H9 (cell line): Measurements from ENCODE around the gene GLRA1. TPM values are rescaled to one million over a fixed set of nuclear protein-coding genes. Genes with fewer than 3 reads are reported as not detected.

Source experiments
- DNase-seq: peaks from one replicate; pipeline ENCODE4 v3.0.0-alpha.2; 2017
- H2AFZ ChIP-seq: one replicate; pipeline ENCODE4 v1.6.1; 2013; ENCODE audit warnings: mild to moderate bottlenecking, low read length, control low read depth, moderate library complexity
- H2AK5ac ChIP-seq: 2 replicates; pipeline ENCODE4 v1.6.1; 2013; ENCODE audit warnings: low read length, control low read depth, mixed read lengths; ENCODE audit not compliant: insufficient read length
- H2BK120ac ChIP-seq: one replicate; pipeline ENCODE4 v1.6.1; 2013; ENCODE audit warnings: low read depth, mild to moderate bottlenecking, low read length, control low read depth, inconsistent platforms; ENCODE audit not compliant: poor library complexity, severe bottlenecking
- H2BK12ac ChIP-seq: 2 replicates; pipeline ENCODE4 v1.6.1; 2013; ENCODE audit warnings: low read length, control low read depth, mixed read lengths, low read depth; ENCODE audit not compliant: insufficient read length
- H2BK15ac ChIP-seq: 2 replicates; pipeline ENCODE4 v1.6.1; 2013; ENCODE audit warnings: low read depth, low read length, control low read depth
- H2BK20ac ChIP-seq: one replicate; pipeline ENCODE4 v1.6.1; 2013; ENCODE audit warnings: low read depth, mild to moderate bottlenecking, low read length, control low read depth, inconsistent platforms; ENCODE audit not compliant: poor library complexity, severe bottlenecking
- H2BK5ac ChIP-seq: 2 replicates; pipeline ENCODE4 v1.6.1; 2013; ENCODE audit warnings: low read length, control low read depth, mixed read lengths; ENCODE audit not compliant: insufficient read length
- H3K14ac ChIP-seq: 2 replicates; pipeline ENCODE4 v1.6.1; 2013; ENCODE audit warnings: low read length, control low read depth; ENCODE audit not compliant: insufficient read depth
- H3K18ac ChIP-seq: 2 replicates; pipeline ENCODE4 v1.6.1; 2013; ENCODE audit warnings: low read depth, mild to moderate bottlenecking, mixed read lengths, low read length, control low read depth; ENCODE audit not compliant: insufficient read length
- H3K23ac ChIP-seq: 2 replicates; pipeline ENCODE4 v1.6.1; 2013; ENCODE audit warnings: low read length, control low read depth, mixed read lengths, low read depth; ENCODE audit not compliant: insufficient read length
- H3K23me2 ChIP-seq: 2 replicates; pipeline ENCODE4 v1.6.1; 2013; ENCODE audit warnings: low read depth, mild to moderate bottlenecking, mixed read lengths, low read length, control low read depth; ENCODE audit not compliant: insufficient read length, poor library complexity, severe bottlenecking
- H3K27ac ChIP-seq: 2 replicates; pipeline ENCODE4 v1.5.1; 2013; ENCODE audit warnings: low read length, control low read depth, mixed read lengths, low read depth; ENCODE audit not compliant: insufficient read length
- H3K27me3 ChIP-seq: 2 replicates; pipeline ENCODE4 v1.6.1; 2013; ENCODE audit warnings: low read length, control low read depth, inconsistent platforms; ENCODE audit not compliant: insufficient read depth
- H3K4ac ChIP-seq: 2 replicates; pipeline ENCODE4 v1.6.1; 2013; ENCODE audit warnings: low read depth, mild to moderate bottlenecking, control low read depth, inconsistent platforms, low read length, moderate library complexity
- H3K4me1 ChIP-seq: 2 replicates; pipeline ENCODE4 v1.6.1; 2013; ENCODE audit warnings: low read length, control low read depth, inconsistent platforms; ENCODE audit not compliant: insufficient read depth
- H3K4me2 ChIP-seq: 2 replicates; pipeline ENCODE4 v1.6.1; 2013; ENCODE audit warnings: low read length, control low read depth, mixed read lengths; ENCODE audit not compliant: insufficient read length, insufficient read depth
- H3K56ac ChIP-seq: 2 replicates; pipeline ENCODE4 v1.6.1; 2013; ENCODE audit warnings: low read depth, mild to moderate bottlenecking, mixed read lengths, low read length, control low read depth; ENCODE audit not compliant: insufficient read length
- H3K79me1 ChIP-seq: 2 replicates; pipeline ENCODE4 v1.6.1; 2013; ENCODE audit warnings: low read depth, mild to moderate bottlenecking, moderate library complexity, low read length, control low read depth, inconsistent platforms; ENCODE audit not compliant: insufficient read depth, poor library complexity, severe bottlenecking
- H3K79me2 ChIP-seq: 2 replicates; pipeline ENCODE4 v1.6.1; 2013; ENCODE audit warnings: low read length, control low read depth, inconsistent platforms; ENCODE audit not compliant: insufficient read depth
- H3K9ac ChIP-seq: 2 replicates; pipeline ENCODE4 v1.6.1; 2013; ENCODE audit warnings: low read length, control low read depth, mixed read lengths; ENCODE audit not compliant: insufficient read length; ENCODE audit errors: extremely low read depth
- H3K9me3 ChIP-seq: one replicate; pipeline ENCODE4 v1.6.1; 2013; ENCODE audit warnings: low read depth, low read length, inconsistent platforms; ENCODE audit not compliant: control insufficient read depth
- H3T11ph ChIP-seq: one replicate; pipeline ENCODE4 v1.6.1; 2013; ENCODE audit warnings: mild to moderate bottlenecking, low read length, control low read depth, inconsistent platforms
- H4K20me1 ChIP-seq: one replicate; pipeline ENCODE4 v1.6.1; 2013; ENCODE audit not compliant: control insufficient read depth, insufficient read length, insufficient read depth
- H4K5ac ChIP-seq: 2 replicates; pipeline ENCODE4 v1.6.1; 2013; ENCODE audit warnings: low read depth, mild to moderate bottlenecking, mixed read lengths, low read length, control low read depth; ENCODE audit not compliant: insufficient read length
- H4K8ac ChIP-seq: replicated peaks from 2 replicates; pipeline ENCODE4 v1.6.1; 2013; ENCODE audit warnings: low read length, control low read depth, mixed read lengths, low read depth; ENCODE audit not compliant: insufficient read length
- H4K91ac ChIP-seq: 2 replicates; pipeline ENCODE4 v1.6.1; 2013; ENCODE audit warnings: low read depth, mild to moderate bottlenecking, moderate library complexity, mixed read lengths, low read length, control low read depth; ENCODE audit not compliant: insufficient read length
- H3K27ac Mint-ChIP-seq, 3 experiments: 2 replicates in 2 of 3; 3 replicates in 1 of 3; pipeline ENCODE4 v1.8.0; 2020 to 2021; ENCODE audit warnings: mixed read lengths in 3 of 3, mild to moderate bottlenecking in 1 of 3, moderate library complexity in 1 of 3
- H3K27me3 Mint-ChIP-seq: 2 replicates; pipeline ENCODE4 v1.8.0; 2021; ENCODE audit warnings: low read depth, mild to moderate bottlenecking, moderate library complexity, mixed read lengths
- H3K36me3 Mint-ChIP-seq, 3 experiments: 2 replicates in 2 of 3; 3 replicates in 1 of 3; pipeline ENCODE4 v1.8.0; 2020 to 2021; ENCODE audit warnings: low read depth in 3 of 3, mixed read lengths in 3 of 3; ENCODE audit not compliant: insufficient read depth in 1 of 3
- H3K4me1 Mint-ChIP-seq, 2 experiments: 2 replicates each; pipeline ENCODE4 v1.8.0; 2020; ENCODE audit warnings: mixed read lengths in 2 of 2
- H3K4me3 Mint-ChIP-seq, 2 experiments: 2 replicates in 1 of 2; 3 replicates in 1 of 2; pipeline ENCODE4 v1.8.0; 2020 to 2021; ENCODE audit warnings: mild to moderate bottlenecking in 2 of 2, mixed read lengths in 2 of 2, moderate library complexity in 1 of 2
- H3K9me3 Mint-ChIP-seq, 2 experiments: 2 replicates in 1 of 2; 3 replicates in 1 of 2; pipeline ENCODE4 v1.8.0; 2020; ENCODE audit warnings: mild to moderate bottlenecking in 2 of 2, mixed read lengths in 2 of 2, moderate library complexity in 1 of 2
- CTCF ChIP-seq: fragments of 200-600 bp; sonication (generic); conservative IDR thresholded peaks from 3 replicates; pipeline ENCODE4 v1.8.0; 2021; ENCODE audit warnings: antibody characterized with exemption, mild to moderate bottlenecking
- WGBS: extraction: QIAGEN DNeasy Blood & Tissue Kit; methylation state at CpG from one replicate; pipeline ENCODE4 v1.1.7; 2013; ENCODE audit warnings: missing lambda C conversion rate, low lambda C conversion rate, mixed read lengths; ENCODE audit not compliant: insufficient read length; ENCODE audit errors: extremely low coverage; 5-methylcytosine and 5-hydroxymethylcytosine counted together
- total RNA-seq: library from RNA; stranded (reverse); gene quantifications from 2 replicates; pipeline ENCODE4 v1.2.1, GENCODE V29; 2021

GLRA1 gene
- total RNA-seq, 1 experiment from 2014 or later: not detected

- H3K4me1 Mint-ChIP-seq: peaks cover 0 to 8% of the 10 kb centered on the region in 2 experiments; a peak in 3 of 4 replicates
- H4K5ac ChIP-seq: no peak overlapping the region
These were observed 29.6 kb upstream of the GLRA1 start for GRCh38 chr5:151954255-151954654.

More at GRCh38 chr5:151954255-151954654, 29.6 kb upstream of the GLRA1 start:
- H3K79me2 ChIP-seq: no peaks in the 10 kb centered on the region
- peaks cover 6% of the 10 kb centered on the region for H3K27me3 Mint-ChIP-seq
- no peak overlapping the region for H3K9ac ChIP-seq
- no peaks in the 10 kb centered on the region for H3K36me3 Mint-ChIP-seq
- H3K27me3 ChIP-seq: no peaks in the 10 kb centered on the region
- no peak overlapping the region for H2AFZ ChIP-seq
- H3K4me2 ChIP-seq: no peak overlapping the region
- no peak overlapping the region for H3K4me3 Mint-ChIP-seq
- H3T11ph ChIP-seq: no peak overlapping the region
- H3K27ac ChIP-seq: no peak overlapping the region
- H3K79me1 ChIP-seq: no peaks in the 10 kb centered on the region
- H4K91ac ChIP-seq: no peak overlapping the region
- no peaks in the 10 kb centered on the region for H3K23me2 ChIP-seq
- no peak overlapping the region for H3K4ac ChIP-seq
- H2BK12ac ChIP-seq: no peak overlapping the region
- H3K9me3 Mint-ChIP-seq: no peaks in the 10 kb centered on the region
- no peak overlapping the region for H3K23ac ChIP-seq
- H3K9me3 ChIP-seq: no peaks in the 10 kb centered on the region
- no peak overlapping the region for H2BK120ac ChIP-seq
- H3K27ac Mint-ChIP-seq: no peak overlapping the region
- H2AK5ac ChIP-seq: no peak overlapping the region
- H3K14ac ChIP-seq: no peak overlapping the region
- no CpG with 5 or more reads among the region's 4 CpGs for WGBS
- H3K18ac ChIP-seq: no peak overlapping the region
- H3K4me1 ChIP-seq: no peaks in the 10 kb centered on the region
- H2BK20ac ChIP-seq: no peak overlapping the region
- H4K8ac ChIP-seq: no peak overlapping the region
- TF ChIP-seq CTCF: no peak
- H2BK15ac ChIP-seq: no peak overlapping the region
- H4K20me1 ChIP-seq: no peaks in the 10 kb centered on the region
- no peak for DNase-seq
- no peak overlapping the region for H2BK5ac ChIP-seq
- H3K56ac ChIP-seq: no peak overlapping the region
